ENCODE measurements around the gene GUCA2B.

The GUCA2B gene

GRCh38 chr1:42142894-42143675, 10.1 kb upstream of the GUCA2B start:
- DNase-seq (ENCODE audit: low read depth in 3 of 3) = no peak

- DNase-seq (ENCODE audit: low read depth in 3 of 3) = no peak
These were observed 9.1 kb upstream of the GUCA2B start for GRCh38 chr1:42143896-42144710.

GRCh38 chr1:42144711-42145388, 8.4 kb upstream of the GUCA2B start:
- DNase-seq (ENCODE audit: low read depth in 3 of 3) = no peak

GRCh38 chr1:42145389-42145716, 7.9 kb upstream of the GUCA2B start:
- no peak for DNase-seq (ENCODE audit: low read depth in 3 of 3)

- DNase-seq (ENCODE audit: low read depth in 3 of 3) = no peak
These were observed 7.2 kb upstream of the GUCA2B start for GRCh38 chr1:42145764-42146625.

GRCh38 chr1:42146626-42147320, 6.4 kb upstream of the GUCA2B start:
- peak; percentile 42 to 72 (median 54) for DNase-seq (ENCODE audit: low read depth in 3 of 3)

GRCh38 chr1:42148166-42148565, 5.0 kb upstream of the GUCA2B start:
- DNase-seq (ENCODE audit: low read depth in 3 of 3) = no peak

GRCh38 chr1:42150651-42151050, 2.6 kb upstream of the GUCA2B start:
- DNase-seq (ENCODE audit: low read depth in 3 of 3) = no peak

GRCh38 chr1:42152119-42152518, 1.1 kb upstream of the GUCA2B start:
- DNase-seq (ENCODE audit: low read depth in 3 of 3) = no peak

- no peak for DNase-seq (ENCODE audit: low read depth in 3 of 3)
These were observed 414 bp downstream of the GUCA2B start for GRCh38 chr1:42153624-42154023.

- no peak for DNase-seq (ENCODE audit: low read depth in 3 of 3)
These were observed 1.5 kb downstream of the GUCA2B start for GRCh38 chr1:42154685-42155084.

- DNase-seq (ENCODE audit: low read depth in 3 of 3) = no peak
These were observed 2.2 kb downstream of the GUCA2B start for GRCh38 chr1:42155362-42155761.

GRCh38 chr1:42157667-42158066, 4.5 kb downstream of the GUCA2B start:
- DNase-seq (ENCODE audit: low read depth in 3 of 3) = no peak

- no peak for DNase-seq (ENCODE audit: low read depth in 3 of 3)
These were observed 5.0 kb downstream of the GUCA2B start for GRCh38 chr1:42158189-42158588.

GRCh38 chr1:42162181-42162580, 9.0 kb downstream of the GUCA2B start:
- no peak for DNase-seq (ENCODE audit: low read depth in 3 of 3)

- no peak for DNase-seq (ENCODE audit: low read depth in 3 of 3)
These were observed 9.9 kb downstream of the GUCA2B start for GRCh38 chr1:42163114-42163513.

- no peak for DNase-seq (ENCODE audit: low read depth in 3 of 3)
These were observed 10.6 kb downstream of the GUCA2B start for GRCh38 chr1:42163536-42164503.

- DNase-seq (ENCODE audit: low read depth in 3 of 3) = no peak
These were observed 11.6 kb downstream of the GUCA2B start, which contains the start of gene GUCA2A for GRCh38 chr1:42164551-42165420. GUCA2A (minus strand) TSS chr1:42164745; CDS start chr1:42164712, 33 bp downstream.
